Tibial artery (tissue), 4 donors: Measurements from ENCODE around the gene PTGIS.
A peak's percentile ranks its signal among the peaks of the same experiment; 100 is the strongest.

ENCODE experiments used
- DNase-seq, 2 donors: peaks; one replicate each; pipeline ENCODE4 v3.0.0-alpha.2; 2019
- H3K27ac ChIP-seq, 2 donors: fragments of 200-600 bp; sonication (generic) in 1 of 2; 1 replicate in 1 of 2; 2 replicates in 1 of 2; pipeline ENCODE4 v1.5.1; 2018 to 2019; ENCODE audit warnings: mild to moderate bottlenecking in 1 of 2
- H3K27me3 ChIP-seq, 2 donors: fragments of 200-600 bp; sonication (generic) in 1 of 2; one replicate each; pipeline versions ENCODE4 v1.5.1 to v1.6.0; 2016 to 2019
- H3K36me3 ChIP-seq, 3 donors: fragments of 200-600 bp; sonication (generic) in 2 of 3; one replicate each; pipeline ENCODE4 v1.5.1; 2016 to 2019; ENCODE audit warnings: mild to moderate bottlenecking in 2 of 3
- H3K4me1 ChIP-seq, 4 donors: fragments of 200-600 bp; sonication (generic) in 2 of 4; 1 replicate in 3 of 4; 2 replicates in 1 of 4; pipeline ENCODE4 v1.5.1; 2016 to 2019
- H3K4me3 ChIP-seq, 2 donors: fragments of 200-600 bp; sonication (generic) in 1 of 2; 1 replicate in 1 of 2; 2 replicates in 1 of 2; pipeline ENCODE4 v1.5.1; 2018 to 2019; ENCODE audit warnings: mild to moderate bottlenecking in 2 of 2
- H3K9me3 ChIP-seq, 3 donors: fragments of 200-600 bp; sonication (generic) in 1 of 3; one replicate each; pipeline ENCODE4 v1.5.1; 2016 to 2019
- intact Hi-C: fragments of 100-400 bp; cut with DNase I; formaldehyde crosslinking; loops from one replicate; pipeline ENCODE4 v1.15.0; 2023; ENCODE audit warnings: low total_unique reads
- TF ChIP-seq, protein P1 (sequence below), 2 experiments: fragments of 200-600 bp in 1 of 2; fragments of 450-650 bp in 1 of 2; IDR thresholded peaks; one replicate each; pipeline ENCODE4 v1.5.1; 2017 to 2019; ENCODE audit warnings: antibody characterized with exemption in 2 of 2, mild to moderate bottlenecking in 1 of 2, moderate library complexity in 1 of 2

The PTGIS gene

DNA sequence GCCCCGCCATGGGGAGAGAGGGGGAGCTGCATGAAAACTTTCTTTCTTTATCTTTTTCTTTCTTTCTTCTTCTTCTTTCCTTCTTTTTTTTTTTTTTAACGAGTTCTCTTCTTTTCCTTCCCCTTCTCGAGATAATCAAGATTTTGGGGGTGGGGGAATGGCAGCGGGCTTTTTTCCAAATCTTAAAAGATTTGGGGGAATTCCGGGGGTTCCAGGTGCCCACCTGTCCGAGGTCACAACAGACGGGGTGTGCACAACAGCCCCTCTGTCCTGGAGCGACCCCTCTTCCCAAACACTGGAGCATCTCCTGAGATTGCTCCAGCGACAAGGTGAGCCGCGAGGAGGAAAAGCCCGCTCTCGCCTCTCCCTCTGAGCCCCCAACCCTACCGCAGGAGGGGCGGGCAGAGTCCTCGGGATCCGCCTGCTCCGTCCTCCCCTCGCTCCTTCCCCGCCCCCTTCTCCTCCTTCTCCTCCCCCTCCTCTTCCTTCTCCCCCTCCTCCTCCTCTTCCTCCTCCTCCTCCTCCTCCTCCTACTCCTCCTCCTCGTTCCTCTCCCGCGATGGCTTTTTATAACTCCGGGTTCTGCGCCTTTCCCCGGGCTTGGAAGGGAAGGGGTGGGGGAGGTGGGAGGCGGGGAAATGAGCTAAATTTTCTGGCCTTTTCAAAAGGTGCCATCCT is 84.8 kb downstream of the PTGIS start:
- DNase-seq = no peak
- intact Hi-C loops = loop anchor here (5.0 kb wide), 2 partner anchors 49 to 101 kb away; no protein-coding TSS in a partner anchor
- no peaks in the 10 kb centered on the region for H3K9me3 ChIP-seq
- H3K4me1 ChIP-seq = peaks cover 0 to 33% (median 22%) of the 10 kb centered on the region in 4 donors
- TF ChIP-seq, protein P1, sequence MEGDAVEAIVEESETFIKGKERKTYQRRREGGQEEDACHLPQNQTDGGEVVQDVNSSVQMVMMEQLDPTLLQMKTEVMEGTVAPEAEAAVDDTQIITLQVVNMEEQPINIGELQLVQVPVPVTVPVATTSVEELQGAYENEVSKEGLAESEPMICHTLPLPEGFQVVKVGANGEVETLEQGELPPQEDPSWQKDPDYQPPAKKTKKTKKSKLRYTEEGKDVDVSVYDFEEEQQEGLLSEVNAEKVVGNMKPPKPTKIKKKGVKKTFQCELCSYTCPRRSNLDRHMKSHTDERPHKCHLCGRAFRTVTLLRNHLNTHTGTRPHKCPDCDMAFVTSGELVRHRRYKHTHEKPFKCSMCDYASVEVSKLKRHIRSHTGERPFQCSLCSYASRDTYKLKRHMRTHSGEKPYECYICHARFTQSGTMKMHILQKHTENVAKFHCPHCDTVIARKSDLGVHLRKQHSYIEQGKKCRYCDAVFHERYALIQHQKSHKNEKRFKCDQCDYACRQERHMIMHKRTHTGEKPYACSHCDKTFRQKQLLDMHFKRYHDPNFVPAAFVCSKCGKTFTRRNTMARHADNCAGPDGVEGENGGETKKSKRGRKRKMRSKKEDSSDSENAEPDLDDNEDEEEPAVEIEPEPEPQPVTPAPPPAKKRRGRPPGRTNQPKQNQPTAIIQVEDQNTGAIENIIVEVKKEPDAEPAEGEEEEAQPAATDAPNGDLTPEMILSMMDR (IDR thresholded peaks at IDR 0.05) = no peak
- H3K4me3 ChIP-seq = peak overlapping the region; percentile 51 to 61
- H3K36me3 ChIP-seq = no peaks in the 10 kb centered on the region
- no peak overlapping the region for H3K27ac ChIP-seq
- peaks cover 0 to 22% of the 10 kb centered on the region in 2 donors for H3K27me3 ChIP-seq

DNA sequence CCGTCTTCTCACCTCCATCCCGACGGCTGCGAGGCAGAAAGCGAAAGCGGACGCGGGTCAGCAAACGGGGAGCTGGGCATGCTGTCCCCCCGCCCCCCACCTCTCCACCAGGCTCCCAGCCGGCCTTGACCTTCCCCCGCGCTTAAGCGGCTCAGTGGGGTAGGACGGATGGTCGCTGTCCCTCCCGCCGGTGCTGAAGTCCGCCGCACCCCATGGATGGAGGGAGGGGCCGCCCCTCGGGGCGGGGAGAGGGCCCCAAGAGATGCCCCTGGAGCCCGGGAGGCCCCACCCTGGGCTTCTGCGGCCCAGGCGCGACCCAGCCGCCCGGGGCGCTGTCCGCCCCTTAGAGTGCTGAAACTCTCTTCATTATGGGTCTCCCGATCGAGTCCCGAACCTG is 85.3 kb downstream of the PTGIS start, which contains the start of gene KCNB1:
TSS of gene KCNB1 (minus strand) at position 48 of the 397 bp plus-strand sequence. CDS start 188 bp downstream, outside the sequence.
- peaks cover 0 to 22% of the 10 kb centered on the region in 2 donors for H3K27me3 ChIP-seq
- H3K27ac ChIP-seq = no peak within 1 kb of the TSS
- H3K36me3 ChIP-seq = no peaks in the 10 kb centered on the region
- intact Hi-C loops = loop anchor here (5.0 kb wide), 2 partner anchors 50 to 100 kb away; no protein-coding TSS in a partner anchor
- H3K4me3 ChIP-seq = peak within 1 kb of the TSS; percentile 51 to 61
- TF ChIP-seq, protein P1 (IDR thresholded peaks at IDR 0.05) = peak in 1 of 2 experiments; percentile 26
- peaks cover 0 to 33% (median 22%) of the 10 kb centered on the region in 4 donors for H3K4me1 ChIP-seq
- peak; percentile 49 to 81 for DNase-seq
- H3K9me3 ChIP-seq = no peaks in the 10 kb centered on the region

DNA sequence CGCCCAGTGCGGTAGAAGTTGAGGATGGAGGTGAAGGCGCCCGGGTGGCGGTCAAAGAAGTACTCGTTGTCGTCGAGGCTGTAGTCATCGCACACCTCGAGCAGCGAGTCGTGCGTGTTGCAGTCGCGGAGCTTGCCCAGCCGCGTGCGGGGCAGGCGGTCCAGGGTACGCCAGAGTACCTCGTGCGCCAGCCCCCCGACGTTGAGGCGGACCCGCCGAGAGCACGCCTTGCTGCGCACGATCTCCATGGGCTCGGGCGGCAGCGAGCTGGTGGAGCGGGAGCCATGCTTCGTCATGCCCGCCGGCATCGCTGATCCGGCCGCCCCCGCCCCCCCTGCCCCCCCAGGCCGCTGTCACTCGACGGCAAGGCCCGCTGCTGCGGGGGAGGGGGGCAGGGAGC is 85.8 kb downstream of the PTGIS start:
- peak overlapping the region; percentile 51 to 61 for H3K4me3 ChIP-seq
- no peak overlapping the region for H3K27ac ChIP-seq
- H3K9me3 ChIP-seq = no peaks in the 10 kb centered on the region
- intact Hi-C loops = loop anchor here (5.0 kb wide), 2 partner anchors 50 to 100 kb away; no protein-coding TSS in a partner anchor
- DNase-seq = no peak
- H3K27me3 ChIP-seq = peaks cover 0 to 22% of the 10 kb centered on the region in 2 donors
- H3K4me1 ChIP-seq = peaks cover 0 to 33% (median 22%) of the 10 kb centered on the region in 4 donors
- TF ChIP-seq, protein P1 (IDR thresholded peaks at IDR 0.05) = no peak
- no peaks in the 10 kb centered on the region for H3K36me3 ChIP-seq

DNA sequence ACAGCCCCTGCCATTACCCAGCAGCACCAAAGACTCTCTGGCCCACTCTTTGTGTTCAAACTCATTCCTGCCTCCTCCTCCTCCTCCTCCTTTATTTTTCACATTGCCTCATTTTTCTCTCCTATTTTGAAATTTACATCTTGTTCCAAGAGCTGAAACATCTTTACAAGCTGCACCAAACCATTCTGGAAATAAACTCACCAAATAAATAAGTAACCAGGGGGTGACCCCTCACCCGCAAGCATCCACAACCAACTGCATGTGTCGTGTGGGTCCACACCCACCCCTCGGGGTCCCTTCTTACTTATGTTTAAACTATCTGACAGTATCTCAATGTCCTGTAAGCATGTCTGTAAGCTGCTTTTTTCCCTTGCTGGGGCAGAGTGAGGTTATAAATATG is 86.8 kb downstream of the PTGIS start:
- Histone ChIP-seq H3K27ac (no peak overlapping the region), H3K4me1 (peaks cover 0 to 26% (median 22%) of the 10 kb centered on the region in 4 donors), H3K36me3 (no peaks in the 10 kb centered on the region), H3K9me3 (no peaks in the 10 kb centered on the region), H3K4me3 (no peak overlapping the region), H3K27me3 (peaks cover 0 to 22% of the 10 kb centered on the region in 2 donors)
- TF ChIP-seq, protein P1 (IDR thresholded peaks at IDR 0.05) = no peak
- intact Hi-C loops = loop anchor here (5.0 kb wide), 2 partner anchors 51 to 99 kb away; no protein-coding TSS in a partner anchor
- no peak for DNase-seq

DNA sequence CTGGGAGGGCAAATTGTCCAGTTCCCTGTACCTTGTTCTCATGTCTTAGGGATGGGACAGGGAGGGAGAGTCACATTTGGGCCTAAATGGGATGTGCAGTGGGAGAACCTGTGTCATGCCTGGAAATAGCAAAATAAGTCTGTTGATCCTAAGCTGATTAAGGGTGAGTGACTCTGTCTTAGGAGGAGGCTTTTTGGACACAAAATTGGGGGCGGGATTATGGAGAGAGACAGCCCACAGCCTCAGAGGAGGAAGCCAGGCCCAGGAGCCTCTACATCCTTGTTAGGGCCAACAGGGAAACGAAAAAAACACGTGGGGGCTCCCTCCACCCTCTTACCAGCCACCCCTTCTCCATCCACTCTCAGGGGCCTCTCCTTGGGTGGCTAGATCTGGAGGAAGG is 87.7 kb downstream of the PTGIS start:
- peaks cover 0 to 25% (median 22%) of the 10 kb centered on the region in 4 donors for H3K4me1 ChIP-seq
- no peaks in the 10 kb centered on the region for H3K9me3 ChIP-seq
- no peak overlapping the region for H3K27ac ChIP-seq
- peaks cover 0 to 22% of the 10 kb centered on the region in 2 donors for H3K27me3 ChIP-seq
- H3K36me3 ChIP-seq = no peaks in the 10 kb centered on the region
- no peak overlapping the region for H3K4me3 ChIP-seq
- intact Hi-C loops = loop anchor here (5.0 kb wide), 2 partner anchors 52 to 98 kb away; no protein-coding TSS in a partner anchor
- TF ChIP-seq, protein P1 (IDR thresholded peaks at IDR 0.05) = no peak
- DNase-seq = no peak
